GM10266 (cell line): ENCODE measurements around the gene ATN1.

Source experiments
- DNase-seq: peaks from one replicate; pipeline ENCODE4 v3.0.0; 2012; ENCODE audit errors: extremely low spot score
- TF ChIP-seq, protein P1 (sequence below): IDR thresholded peaks from 2 replicates; pipeline ENCODE4 v1.5.1; 2012; ENCODE audit warnings: mild to moderate bottlenecking, low read depth; ENCODE audit not compliant: control insufficient read depth, insufficient read depth; ENCODE audit errors: missing control alignments

The ATN1 gene

DNA sequence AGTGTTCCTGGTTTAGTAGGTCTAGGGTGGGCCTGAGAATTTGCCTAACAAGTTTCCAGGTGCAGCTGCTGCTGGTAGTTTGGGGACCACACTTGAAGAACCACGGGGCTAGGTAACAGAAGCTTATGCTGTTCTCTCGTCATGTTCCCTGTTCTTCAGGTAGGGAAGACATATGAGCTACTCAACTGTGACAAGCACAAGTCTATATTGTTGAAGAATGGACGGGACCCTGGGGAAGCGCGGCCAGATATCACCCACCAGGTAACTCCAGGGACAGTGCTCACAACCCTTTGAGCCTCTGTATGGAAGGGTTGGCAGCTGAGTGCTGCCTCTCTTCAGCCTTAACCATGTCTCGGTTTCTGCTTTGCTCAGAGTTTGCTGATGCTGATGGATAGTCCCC is 46.4 kb downstream of the ATN1 start:
- DNase-seq = no peak
- TF ChIP-seq, protein P1, sequence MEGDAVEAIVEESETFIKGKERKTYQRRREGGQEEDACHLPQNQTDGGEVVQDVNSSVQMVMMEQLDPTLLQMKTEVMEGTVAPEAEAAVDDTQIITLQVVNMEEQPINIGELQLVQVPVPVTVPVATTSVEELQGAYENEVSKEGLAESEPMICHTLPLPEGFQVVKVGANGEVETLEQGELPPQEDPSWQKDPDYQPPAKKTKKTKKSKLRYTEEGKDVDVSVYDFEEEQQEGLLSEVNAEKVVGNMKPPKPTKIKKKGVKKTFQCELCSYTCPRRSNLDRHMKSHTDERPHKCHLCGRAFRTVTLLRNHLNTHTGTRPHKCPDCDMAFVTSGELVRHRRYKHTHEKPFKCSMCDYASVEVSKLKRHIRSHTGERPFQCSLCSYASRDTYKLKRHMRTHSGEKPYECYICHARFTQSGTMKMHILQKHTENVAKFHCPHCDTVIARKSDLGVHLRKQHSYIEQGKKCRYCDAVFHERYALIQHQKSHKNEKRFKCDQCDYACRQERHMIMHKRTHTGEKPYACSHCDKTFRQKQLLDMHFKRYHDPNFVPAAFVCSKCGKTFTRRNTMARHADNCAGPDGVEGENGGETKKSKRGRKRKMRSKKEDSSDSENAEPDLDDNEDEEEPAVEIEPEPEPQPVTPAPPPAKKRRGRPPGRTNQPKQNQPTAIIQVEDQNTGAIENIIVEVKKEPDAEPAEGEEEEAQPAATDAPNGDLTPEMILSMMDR = no peak

DNA sequence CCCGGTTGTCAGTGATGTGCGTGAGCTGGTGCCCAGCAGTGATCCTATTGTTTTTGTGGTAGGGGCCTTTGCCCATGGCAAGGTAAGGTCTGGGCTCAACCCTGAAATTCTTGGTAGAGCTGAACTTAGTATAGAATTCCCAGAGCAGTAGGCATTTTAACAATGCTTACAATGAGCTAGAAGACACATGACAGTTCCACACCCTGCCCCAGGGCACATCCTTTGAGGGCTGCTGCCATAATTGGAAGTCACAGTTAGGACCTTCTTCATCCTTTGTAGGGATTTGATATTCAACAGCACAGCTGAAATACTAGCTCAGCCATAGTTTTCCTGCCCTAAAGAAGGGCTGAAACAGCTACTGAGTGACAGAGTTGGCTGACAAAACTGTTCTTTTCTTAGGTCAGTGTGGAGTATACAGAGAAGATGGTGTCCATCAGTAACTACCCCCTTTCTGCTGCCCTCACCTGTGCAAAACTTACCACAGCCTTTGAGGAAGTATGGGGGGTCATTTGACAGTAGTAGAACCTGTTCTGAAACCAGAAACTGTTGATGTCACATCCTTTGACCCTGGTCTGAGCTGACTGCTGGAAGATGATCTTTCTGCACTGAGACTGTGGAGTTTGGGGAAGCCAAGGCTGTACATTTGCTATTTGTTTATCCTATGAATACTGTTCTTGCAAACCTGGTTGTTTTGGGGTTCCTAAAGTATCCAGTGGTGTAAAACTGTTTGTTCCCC is 47.7 kb downstream of the ATN1 start:
- TF ChIP-seq, protein P1 = no peak
- DNase-seq = no peak

DNA sequence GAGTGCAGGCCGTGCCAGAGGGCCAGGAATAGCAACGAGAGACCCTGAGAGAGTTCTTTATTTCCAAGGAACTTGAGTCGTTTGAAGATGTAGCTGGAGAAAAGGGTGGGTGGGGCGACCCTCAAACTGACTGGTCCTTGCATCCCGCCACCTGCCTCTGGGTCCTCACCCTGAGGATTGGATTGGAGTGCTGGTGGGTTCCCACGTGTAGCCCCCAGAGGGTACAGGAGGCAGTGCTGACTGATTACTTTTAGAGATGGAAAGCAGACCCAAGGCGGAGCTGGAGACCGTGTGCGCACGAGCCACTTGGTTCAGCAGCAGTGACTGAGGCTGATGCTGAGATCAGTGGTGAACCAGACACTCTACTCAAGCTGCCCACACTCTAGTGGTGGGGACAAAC is 49.9 kb downstream of the ATN1 start:
- TF ChIP-seq, protein P1 = no peak

DNA sequence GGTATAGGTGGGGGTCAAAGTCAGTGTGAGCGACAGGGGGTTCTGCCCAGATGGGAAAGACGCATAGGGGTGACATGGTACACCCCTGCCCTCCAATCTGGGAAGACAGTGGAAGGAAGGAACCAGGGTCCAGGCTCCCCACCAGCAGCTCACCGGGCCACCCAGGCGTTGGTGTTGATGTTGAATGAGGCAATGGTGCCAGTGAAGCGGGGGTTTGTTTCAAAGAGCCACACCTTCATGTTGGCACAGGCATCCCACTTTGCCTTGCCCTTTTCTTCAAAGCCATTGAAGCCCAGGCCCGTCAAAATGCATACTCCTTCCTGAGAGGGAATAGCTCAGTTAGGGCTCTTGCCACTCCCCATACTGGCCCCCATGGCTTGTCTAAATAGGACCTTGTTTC is 50.4 kb downstream of the ATN1 start:
- no peak for DNase-seq

More for the DNA sequence above, 49.9 kb downstream of the ATN1 start:
- no peak for DNase-seq

DNA sequence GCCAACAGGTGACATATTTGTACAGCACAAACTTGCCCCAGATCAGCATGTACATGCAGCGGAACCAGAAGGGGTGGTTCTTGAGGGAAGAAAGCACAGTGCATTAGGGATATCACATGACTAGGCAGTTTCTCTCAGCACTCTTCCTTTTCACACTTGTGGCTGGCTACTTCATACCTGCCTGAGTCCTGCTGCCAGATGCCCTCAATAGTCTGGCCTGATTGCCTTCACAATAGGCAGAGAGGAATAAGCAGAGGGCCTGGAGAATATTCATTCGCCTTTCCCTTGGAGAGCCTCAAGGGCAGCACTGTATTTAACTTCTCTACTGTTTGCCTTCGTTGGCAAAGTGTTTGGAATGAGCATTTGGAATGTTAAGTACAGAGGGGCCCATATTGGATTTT is 50.9 kb downstream of the ATN1 start:
- TF ChIP-seq, protein P1 = no peak

More for the DNA sequence above, 50.4 kb downstream of the ATN1 start:
- TF ChIP-seq, protein P1 = no peak

DNA sequence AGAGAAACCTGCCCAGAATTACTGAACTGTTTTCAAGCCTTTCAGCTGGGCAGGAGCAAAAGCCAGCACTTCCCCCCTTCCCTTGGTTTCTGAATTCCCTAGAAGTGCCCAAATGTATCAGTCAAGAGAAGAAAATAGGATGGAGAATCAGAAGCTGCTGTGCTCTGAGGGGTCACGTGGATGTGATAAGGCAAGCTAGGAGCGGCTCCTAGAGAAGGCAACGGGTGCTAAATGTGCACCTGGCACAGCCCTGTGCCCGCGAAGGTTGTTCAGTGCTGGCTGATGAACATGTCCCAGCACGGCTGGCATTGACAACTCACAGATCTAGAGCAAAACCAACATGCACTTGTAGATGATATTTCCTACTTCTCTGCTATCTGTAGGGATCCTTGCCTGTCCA is 51.3 kb downstream of the ATN1 start:
- DNase-seq = no peak
- TF ChIP-seq, protein P1 = no peak

More for the DNA sequence above, 50.9 kb downstream of the ATN1 start:
- DNase-seq = no peak

DNA sequence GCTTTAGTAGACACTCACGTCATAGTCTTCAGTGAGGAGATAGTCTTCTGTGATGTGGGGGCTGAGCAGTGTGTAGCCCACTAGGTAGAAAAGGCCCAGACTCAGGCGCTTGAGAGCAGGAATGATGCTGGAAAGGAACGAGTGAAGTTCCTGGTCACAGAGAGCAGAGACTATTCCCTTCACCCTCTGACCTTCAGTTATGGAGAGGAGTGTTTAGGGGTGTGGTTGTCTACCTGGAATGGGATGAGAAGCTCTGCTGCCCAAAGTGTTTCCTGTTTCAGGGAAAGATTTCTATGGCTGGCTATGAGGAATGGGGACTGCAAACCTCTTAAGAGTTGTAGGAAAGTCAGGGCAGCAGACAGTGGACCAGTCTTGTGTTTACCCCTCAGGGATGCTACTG is 51.7 kb downstream of the ATN1 start:
- TF ChIP-seq, protein P1 = no peak
- DNase-seq = no peak
